H1 (cell line): ENCODE measurements around the gene CFAP97D2. TPM values are rescaled to one million over a fixed set of nuclear protein-coding genes. Genes with fewer than 3 reads are reported as not detected.
A peak's percentile ranks its signal among the peaks of the same experiment; 100 is the strongest.

ENCODE experiments used
- CTCF ChIA-PET: fragments of 300-600 bp; sonication (Branson Sonifier 250); formaldehyde crosslinking; loops from one replicate; lab custom pipeline; 2021; ENCODE audit not compliant: partially characterized antibody; lab: Charles Lee
- POLR2A ChIA-PET: fragments of 300-600 bp; sonication (Branson Sonifier 250); formaldehyde crosslinking; loops from one replicate; lab custom pipeline; 2021; ENCODE audit warnings: inconsistent platforms; ENCODE audit not compliant: partially characterized antibody; lab: Charles Lee
- DNase-seq, 2 experiments: peaks; one replicate each; pipeline versions ENCODE4 v3.0.0 to v3.0.0-alpha.2; 2010 to 2022; ENCODE audit warnings: low spot score in 2 of 2, low read depth in 1 of 2, mixed read lengths in 1 of 2
- FAIRE-seq: peaks from 2 replicates; lab custom pipeline; 2011; peaks lifted over from hg19 to GRCh38; lab: Jason Lieb, UNC
- H2AFZ ChIP-seq: 2 replicates; pipeline ENCODE4 v1.8.1; 2012; ENCODE audit warnings: low read length, inconsistent platforms
- H2AK5ac ChIP-seq: 2 replicates; pipeline ENCODE4 v1.6.1; 2013; ENCODE audit warnings: low read depth, low read length
- H2BK120ac ChIP-seq: replicated peaks from 2 replicates; pipeline ENCODE3; 2013; ENCODE audit warnings: low read depth, low read length, inconsistent platforms
- H2BK12ac ChIP-seq: 2 replicates; pipeline ENCODE4 v1.6.1; 2013; ENCODE audit warnings: low read depth, low read length
- H2BK15ac ChIP-seq: 2 replicates; pipeline ENCODE4 v1.6.1; 2013; ENCODE audit warnings: low read length
- H2BK20ac ChIP-seq: 2 replicates; pipeline ENCODE4 v1.6.1; 2013; ENCODE audit warnings: low read length
- H2BK5ac ChIP-seq: 2 replicates; pipeline ENCODE4 v1.6.1; 2013; ENCODE audit warnings: low read depth, low read length
- H3K14ac ChIP-seq: 2 replicates; pipeline ENCODE4 v1.6.1; 2013; ENCODE audit warnings: inconsistent platforms; ENCODE audit not compliant: insufficient read length
- H3K18ac ChIP-seq: 2 replicates; pipeline ENCODE4 v1.6.1; 2013; ENCODE audit warnings: low read length; ENCODE audit errors: extremely low read depth
- H3K23ac ChIP-seq: 2 replicates; pipeline ENCODE4 v1.6.1; 2013; ENCODE audit warnings: inconsistent platforms; ENCODE audit not compliant: insufficient read length
- H3K23me2 ChIP-seq: 2 replicates; pipeline ENCODE4 v1.6.1; 2013; ENCODE audit warnings: low read depth, low read length
- H3K27ac ChIP-seq: 2 replicates; pipeline ENCODE4 v1.6.1; 2011; ENCODE audit warnings: low read depth, low read length, inconsistent platforms
- H3K27me3 ChIP-seq, 4 experiments: replicated peaks in 1 of 4; 1 replicate in 1 of 4; 2 replicates in 3 of 4; pipeline versions ENCODE4 v1.6.1 to v1.8.1; 2011 to 2013; ENCODE audit warnings: low read length in 3 of 4, mild to moderate bottlenecking in 3 of 4, inconsistent platforms in 2 of 4, mixed read lengths in 2 of 4, moderate library complexity in 1 of 4; ENCODE audit not compliant: control insufficient read depth in 3 of 4, insufficient read depth in 3 of 4; ENCODE audit errors: extremely low read depth in 1 of 4
- H3K36me3 ChIP-seq, 4 experiments: 2 replicates each; pipeline versions ENCODE4 v1.6.1 to v1.8.1; 2011 to 2013; ENCODE audit warnings: mild to moderate bottlenecking in 4 of 4, low read length in 3 of 4, moderate library complexity in 2 of 4, control low read depth in 1 of 4, inconsistent platforms in 1 of 4; ENCODE audit not compliant: insufficient read depth in 4 of 4, control insufficient read depth in 2 of 4
- H3K4ac ChIP-seq: replicated peaks from 2 replicates; pipeline ENCODE3; 2013; ENCODE audit warnings: low read length, low read depth, mixed read lengths, inconsistent platforms; ENCODE audit not compliant: insufficient read length
- H3K4me1 ChIP-seq, 4 experiments: replicated peaks in 1 of 4; 1 replicate in 1 of 4; 2 replicates in 3 of 4; pipeline versions ENCODE4 v1.6.1 to v1.8.1; 2011 to 2013; ENCODE audit warnings: low read length in 3 of 4, inconsistent platforms in 2 of 4, mixed read lengths in 1 of 4; ENCODE audit not compliant: insufficient read depth in 4 of 4, control insufficient read depth in 3 of 4
- H3K4me2 ChIP-seq, 2 experiments: 2 replicates each; pipeline versions ENCODE4 v1.6.1 to v1.8.1; 2011 to 2013; ENCODE audit warnings: low read depth in 2 of 2, low read length in 2 of 2, control low read depth in 1 of 2, inconsistent platforms in 1 of 2, mild to moderate bottlenecking in 1 of 2; ENCODE audit not compliant: insufficient read depth in 1 of 2
- H3K4me3 ChIP-seq, 4 experiments: fragments of 200-600, 300-600 bp in 1 of 4; sonication (generic), shearing (Covaris generic), sonication (Bioruptor Twin) in 1 of 4; 2 replicates each; pipeline versions ENCODE4 v1.5.1 to v1.8.1; 2011 to 2016; ENCODE audit warnings: low read length in 4 of 4, low read depth in 3 of 4, control low read depth in 2 of 4, inconsistent platforms in 2 of 4, mild to moderate bottlenecking in 2 of 4, mixed read lengths in 1 of 4, moderate library complexity in 1 of 4; ENCODE audit not compliant: insufficient read depth in 2 of 4; ENCODE audit errors: extremely low read depth in 1 of 4
- H3K56ac ChIP-seq: replicated peaks from 2 replicates; pipeline ENCODE3; 2013; ENCODE audit warnings: low read depth, mild to moderate bottlenecking, mixed read lengths, low read length, inconsistent platforms; ENCODE audit not compliant: insufficient read length
- H3K79me1 ChIP-seq: 2 replicates; pipeline ENCODE4 v1.6.1; 2013; ENCODE audit warnings: low read depth, low read length, control low read depth
- H3K79me2 ChIP-seq, 2 experiments: 2 replicates each; pipeline versions ENCODE4 v1.6.1 to v1.8.1; 2012 to 2013; ENCODE audit warnings: low read length in 2 of 2, mild to moderate bottlenecking in 2 of 2, inconsistent platforms in 1 of 2; ENCODE audit not compliant: insufficient read depth in 2 of 2, control insufficient read depth in 1 of 2
- H3K9ac ChIP-seq, 4 experiments: replicated peaks in 1 of 4; 1 replicate in 1 of 4; 2 replicates in 3 of 4; pipeline versions ENCODE4 v1.6.1 to v1.8.1; 2011 to 2013; ENCODE audit warnings: low read depth in 3 of 4, low read length in 3 of 4, control low read depth in 2 of 4, mild to moderate bottlenecking in 2 of 4, moderate library complexity in 2 of 4, inconsistent platforms in 1 of 4; ENCODE audit errors: extremely low read depth in 1 of 4
- H3K9me3 ChIP-seq, 2 experiments: 2 replicates each; pipeline versions ENCODE4 v1.6.1 to v1.8.1; 2012 to 2013; ENCODE audit warnings: mild to moderate bottlenecking in 2 of 2, moderate library complexity in 2 of 2, control low read depth in 1 of 2, inconsistent platforms in 1 of 2, low read depth in 1 of 2, low read length in 1 of 2, mixed read lengths in 1 of 2; ENCODE audit not compliant: insufficient read depth in 2 of 2
- H4K20me1 ChIP-seq, 2 experiments: replicated peaks in 1 of 2; 2 replicates each; pipeline versions ENCODE3 to v1.8.1; 2011 to 2013; ENCODE audit warnings: inconsistent platforms in 2 of 2, low read length in 2 of 2, mild to moderate bottlenecking in 1 of 2; ENCODE audit not compliant: insufficient read depth in 2 of 2, control insufficient read depth in 1 of 2
- H4K5ac ChIP-seq: 2 replicates; pipeline ENCODE4 v1.6.1; 2013; ENCODE audit warnings: low read length, low read depth, mixed read lengths, inconsistent platforms; ENCODE audit not compliant: insufficient read length
- H4K8ac ChIP-seq: 2 replicates; pipeline ENCODE4 v1.8.0; 2013; ENCODE audit warnings: mild to moderate bottlenecking, moderate library complexity, low read length, inconsistent platforms; ENCODE audit not compliant: insufficient read depth; ENCODE audit errors: extremely low read depth
- H4K91ac ChIP-seq: replicated peaks from 2 replicates; pipeline ENCODE3; 2013; ENCODE audit warnings: low read length, mixed read lengths, inconsistent platforms; ENCODE audit not compliant: insufficient read length
- CBX5 ChIP-seq: fragments of 300-800, 300-1000 bp; sonication (generic); IDR thresholded peaks from 2 replicates; pipeline ENCODE4 v1.7.1; 2016; ENCODE audit warnings: antibody characterized with exemption, low read length, low read depth
- HDAC2 ChIP-seq, 2 experiments: fragments of 300-600 bp in 1 of 2; sonication (generic) in 1 of 2; IDR thresholded peaks; 2 replicates each; pipeline ENCODE4 v1.6.1; 2011 to 2012; ENCODE audit warnings: low read depth in 2 of 2, low read length in 2 of 2, mild to moderate bottlenecking in 2 of 2, moderate library complexity in 2 of 2, borderline replicate concordance in 1 of 2, inconsistent platforms in 1 of 2
- JUND ChIP-seq: IDR thresholded peaks from 2 replicates; pipeline ENCODE4 v1.6.1; 2011; ENCODE audit warnings: mild to moderate bottlenecking, improper control_type of control experiment, low read length
- KDM4A ChIP-seq: IDR thresholded peaks from one replicate; pipeline ENCODE4 v1.7.1; 2012; ENCODE audit warnings: low read depth, mild to moderate bottlenecking, moderate library complexity, low read length, inconsistent platforms; ENCODE audit not compliant: severe bottlenecking
- NANOG ChIP-seq: IDR thresholded peaks from 2 replicates; pipeline ENCODE4 v1.6.1; 2011; ENCODE audit warnings: low read length, low read depth, mild to moderate bottlenecking, inconsistent platforms; ENCODE audit not compliant: insufficient read depth, poor library complexity, severe bottlenecking
- POLR2A ChIP-seq, 2 experiments: IDR thresholded peaks; 1 replicate in 1 of 2; 2 replicates in 1 of 2; pipeline ENCODE4 v1.6.1; 2011; ENCODE audit warnings: low read depth in 2 of 2, low read length in 2 of 2, mild to moderate bottlenecking in 2 of 2; ENCODE audit errors: control extremely low read depth in 1 of 2
- SIX5 ChIP-seq: IDR thresholded peaks from 2 replicates; pipeline ENCODE4 v1.6.1; 2011; ENCODE audit warnings: mild to moderate bottlenecking, low read depth, low read length
- SP4 ChIP-seq: IDR thresholded peaks from 2 replicates; pipeline ENCODE4 v1.6.1; 2012; ENCODE audit warnings: low read length, inconsistent platforms
- SRF ChIP-seq: IDR thresholded peaks from 2 replicates; pipeline ENCODE4 v1.6.1; 2011; ENCODE audit warnings: mild to moderate bottlenecking, low read depth, low read length, moderate library complexity
- TAF7 ChIP-seq: optimal IDR thresholded peaks from 2 replicates; pipeline ENCODE3; 2011; ENCODE audit warnings: low read depth, mild to moderate bottlenecking, inconsistent platforms, low read length, moderate library complexity, borderline replicate concordance
- TCF12 ChIP-seq: IDR thresholded peaks from 2 replicates; pipeline ENCODE4 v1.6.1; 2011; ENCODE audit warnings: low read depth, mild to moderate bottlenecking, low read length
- TEAD4 ChIP-seq: IDR thresholded peaks from 2 replicates; pipeline ENCODE4 v1.6.1; 2012; ENCODE audit warnings: low read depth, low read length, inconsistent platforms, mixed read lengths
- WGBS, 2 experiments: shearing (Covaris generic) in 1 of 2; methylation state at CpG; one replicate each; pipeline versions ENCODE4 v1.1.6 to v1.1.7; 2013 to 2015; ENCODE audit warnings: low lambda C conversion rate in 2 of 2, mixed read lengths in 2 of 2, inconsistent platforms in 1 of 2, low coverage in 1 of 2, missing lambda C conversion rate in 1 of 2; ENCODE audit not compliant: insufficient replicate concordance in 2 of 2, insufficient coverage in 1 of 2, insufficient read length in 1 of 2; ENCODE audit errors: extremely low coverage in 1 of 2, missing lambda C conversion rate in 1 of 2; 5-methylcytosine and 5-hydroxymethylcytosine counted together
- polyA plus RNA-seq, 7 experiments: library from polyadenylated mRNA; depleted of rRNA in 3 of 7; stranded (reverse) in 5 of 7; unstranded in 2 of 7; fragments of >200 nt in 5 of 7; fragments of 200-250 nt in 2 of 7; gene quantifications; 1 replicate in 5 of 7; 2 replicates in 1 of 7; 4 replicates in 1 of 7; pipeline versions ENCODE4 v1.2.1 to v1.2.3, GENCODE V29; 2011 to 2013; ENCODE audit warnings: missing spikeins in 2 of 7, mixed read lengths in 2 of 7
- total RNA-seq: library from RNA; stranded (reverse); fragmentation: NEBNext Ultra II Directional; extraction: Animal tissue kit (Norgen Biotek cat#: 25700); gene quantifications from 2 replicates; pipeline ENCODE4 v1.2.1, GENCODE V29; 2021

CFAP97D2 gene
- total and polyA plus RNA-seq, 2 of the 8 experiments (the other 6 are each of a cell fraction or from before 2014, with no cell fraction given): not detected

DNA sequence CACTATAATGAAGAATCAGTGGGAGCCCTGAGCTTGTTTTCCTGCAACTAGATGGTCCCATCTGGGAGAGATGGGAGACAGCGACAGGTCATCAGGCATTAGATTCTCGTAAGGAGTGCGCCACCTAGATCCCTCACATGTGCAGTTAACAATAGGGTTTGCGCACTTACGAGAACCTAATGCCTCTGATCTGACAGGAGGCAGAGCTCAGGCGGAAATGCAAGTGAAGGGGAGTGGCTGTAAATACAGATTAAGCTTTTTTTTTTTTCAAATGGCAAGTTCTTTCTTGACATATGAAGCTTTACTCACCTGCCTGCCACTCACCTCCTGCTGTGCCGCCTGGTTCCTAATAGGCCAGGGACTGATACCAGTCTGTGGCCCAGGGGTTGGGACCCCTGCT is 70.0 kb downstream of the CFAP97D2 start:
- peaks cover 0 to 1% of the 10 kb centered on the region in 2 experiments for H4K20me1 ChIP-seq
- no peaks in the 10 kb centered on the region for H3K27me3 ChIP-seq
- no peak overlapping the region for H3K4me3 ChIP-seq
- no peaks in the 10 kb centered on the region for H3K23me2 ChIP-seq
- ChIA-PET POLR2A (interaction anchor here (0.7 to 5.2 kb wide), 9 partner anchors 8 to 475 kb away, joined by 3 to 33 read pairs (median 4); no protein-coding TSS in a partner anchor), CTCF (no interaction called here)
- H3K36me3 ChIP-seq: peaks cover 17 to 96% (median 62%) of the 10 kb centered on the region in 4 experiments
- no peak overlapping the region for H3K56ac ChIP-seq
- no peaks in the 10 kb centered on the region; a peak in 1 of 4 replicates for H3K79me2 ChIP-seq
- H4K8ac ChIP-seq: no peak overlapping the region
- H2BK5ac ChIP-seq: no peak overlapping the region
- DNase-seq (peak in 1 of 2 experiments; percentile 36), FAIRE-seq (no peak)
- H3K79me1 ChIP-seq: peaks cover 7% of the 10 kb centered on the region; the same call in 1 of the 2 replicates
- H3K18ac ChIP-seq: no peak overlapping the region
- H4K5ac ChIP-seq: no peak overlapping the region
- no peak overlapping the region for H2BK12ac ChIP-seq
- no peaks in the 10 kb centered on the region for H3K4me1 ChIP-seq
- TF ChIP-seq SRF (no peak), CBX5 (no peak), POLR2A (IDR thresholded peaks at IDR 0.05; ENCODE audit: control extremely low read depth in 1 of 2, low read depth in 2 of 2, low read length in 2 of 2) (no peak), SP4 (no peak), SIX5 (no peak), JUND (no peak), HDAC2 (IDR thresholded peaks at IDR 0.05; ENCODE audit: borderline replicate concordance in 1 of 2, low read depth in 2 of 2, low read length in 2 of 2) (no peak), KDM4A (no peak), TAF7 (no peak), NANOG (no peak), TCF12 (no peak), TEAD4 (no peak)
- no peak overlapping the region for H2BK20ac ChIP-seq
- no peak overlapping the region for H2BK15ac ChIP-seq
- H2BK120ac ChIP-seq: no peak overlapping the region
- no peak overlapping the region for H4K91ac ChIP-seq
- no peak overlapping the region for H2AFZ ChIP-seq
- no peak overlapping the region for H3K27ac ChIP-seq
- 85% methylated on average over 7 of the region's 7 CpGs; no CpG with 5 or more reads in 1 of the 2 experiments for WGBS, 2 experiments
- H3K4ac ChIP-seq: no peak overlapping the region
- no peak overlapping the region for H2AK5ac ChIP-seq
- no peaks in the 10 kb centered on the region for H3K9me3 ChIP-seq
- no peak overlapping the region for H3K23ac ChIP-seq
- H3K14ac ChIP-seq: no peak overlapping the region
- H3K9ac ChIP-seq: no peak overlapping the region
- H3K4me2 ChIP-seq: no peak overlapping the region
